Gastroesophageal sphincter (tissue), 3 donors: ENCODE measurements around the gene GRID1.

Experiments used
- POLR2A ChIP-seq, 2 donors: fragments of 450-650 bp; IDR thresholded peaks; one replicate each; pipeline ENCODE4 v1.6.1; 2017; ENCODE audit warnings: antibody characterized with exemption in 2 of 2, mild to moderate bottlenecking in 2 of 2, moderate library complexity in 1 of 2
- TF ChIP-seq, protein P1 (sequence below), 4 experiments: fragments of 200-600 bp in 2 of 4; fragments of 450-650 bp in 2 of 4; sonication (generic) in 1 of 4; IDR thresholded peaks; one replicate each; pipeline ENCODE4 v1.5.1; 2017 to 2019; ENCODE audit warnings: antibody characterized with exemption in 4 of 4, mild to moderate bottlenecking in 2 of 4, moderate library complexity in 2 of 4

DNA sequence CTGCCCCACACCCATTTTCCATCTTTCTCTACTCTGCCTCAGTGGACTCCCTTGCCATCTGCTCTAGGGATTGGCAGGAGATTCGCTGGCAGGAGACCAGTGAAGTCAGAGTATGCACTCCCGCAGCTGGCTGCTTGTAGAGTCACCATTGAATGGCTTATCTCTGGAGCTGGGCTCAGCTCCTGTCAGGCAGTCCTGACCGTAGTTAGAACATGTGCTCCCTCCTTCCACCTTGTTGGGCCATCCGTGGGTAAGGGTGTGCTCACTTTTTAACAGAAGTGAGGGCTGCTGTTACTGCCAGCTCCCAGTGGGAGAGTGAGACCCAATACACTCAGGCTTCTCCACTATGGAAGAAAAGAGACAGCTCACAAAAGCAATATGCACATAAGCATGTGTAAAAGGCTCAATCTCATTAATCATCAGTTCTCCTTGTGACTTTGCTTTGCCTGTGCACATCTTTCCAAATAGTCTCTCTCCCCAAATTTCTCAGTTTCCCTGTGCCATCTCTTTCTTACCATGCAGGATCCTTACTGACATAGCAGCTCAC is 773.3 kb downstream of the GRID1 start:
- TF ChIP-seq, protein P1, sequence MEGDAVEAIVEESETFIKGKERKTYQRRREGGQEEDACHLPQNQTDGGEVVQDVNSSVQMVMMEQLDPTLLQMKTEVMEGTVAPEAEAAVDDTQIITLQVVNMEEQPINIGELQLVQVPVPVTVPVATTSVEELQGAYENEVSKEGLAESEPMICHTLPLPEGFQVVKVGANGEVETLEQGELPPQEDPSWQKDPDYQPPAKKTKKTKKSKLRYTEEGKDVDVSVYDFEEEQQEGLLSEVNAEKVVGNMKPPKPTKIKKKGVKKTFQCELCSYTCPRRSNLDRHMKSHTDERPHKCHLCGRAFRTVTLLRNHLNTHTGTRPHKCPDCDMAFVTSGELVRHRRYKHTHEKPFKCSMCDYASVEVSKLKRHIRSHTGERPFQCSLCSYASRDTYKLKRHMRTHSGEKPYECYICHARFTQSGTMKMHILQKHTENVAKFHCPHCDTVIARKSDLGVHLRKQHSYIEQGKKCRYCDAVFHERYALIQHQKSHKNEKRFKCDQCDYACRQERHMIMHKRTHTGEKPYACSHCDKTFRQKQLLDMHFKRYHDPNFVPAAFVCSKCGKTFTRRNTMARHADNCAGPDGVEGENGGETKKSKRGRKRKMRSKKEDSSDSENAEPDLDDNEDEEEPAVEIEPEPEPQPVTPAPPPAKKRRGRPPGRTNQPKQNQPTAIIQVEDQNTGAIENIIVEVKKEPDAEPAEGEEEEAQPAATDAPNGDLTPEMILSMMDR (IDR thresholded peaks at IDR 0.05), result no peak
- TF ChIP-seq POLR2A (IDR thresholded peaks at IDR 0.05), result no peak
